A549 (cell line): ENCODE measurements around the gene SLC13A5. TPM values are rescaled to one million over a fixed set of nuclear protein-coding genes. Genes with fewer than 3 reads are reported as not detected.

ENCODE experiments used
- ATAC-seq, 2 experiments: fragments of 200-7000 bp in 1 of 2; fragments of >200 bp in 1 of 2; cut with Nextera tagmentation in 1 of 2; cut with Tn5 transposase in 1 of 2; 3 replicates each; pipeline versions ENCODE4 v1.8.0 to v1.9.1; 2018 to 2020; ENCODE audit warnings: mild to moderate bottlenecking in 1 of 2, moderate library complexity in 1 of 2
- CTCF ChIA-PET: fragments of 300-600 bp; sonication (Branson Sonifier 250); formaldehyde crosslinking; extraction: SDS; loops from one replicate; lab custom pipeline; 2021; ENCODE audit warnings: antibody characterized with exemption, inconsistent platforms; lab: Yijun Ruan, JAX
- POLR2A ChIA-PET: fragments of 350-600 bp; formaldehyde crosslinking; extraction: SDS; loops from one replicate; lab custom pipeline; 2021; ENCODE audit warnings: antibody characterized with exemption, inconsistent platforms; lab: Yijun Ruan, JAX
- DNase-seq, 2 experiments: peaks; one replicate each; pipeline versions ENCODE4 v3.0.0 to v3.0.0-alpha.2; 2011 to 2016; ENCODE audit warnings: low read depth in 1 of 2, low spot score in 1 of 2
- FAIRE-seq: peaks from 2 replicates; lab custom pipeline; 2011; peaks lifted over from hg19 to GRCh38; lab: Jason Lieb, UNC
- H3K27ac ChIP-seq, 2 experiments: fragments of >200 bp; sonication (Bioruptor Twin); formaldehyde crosslinking; 3 replicates each; pipeline ENCODE4 v1.5.1; 2016 to 2017
- H3K4me1 ChIP-seq: fragments of >200 bp; sonication (Bioruptor Twin); formaldehyde crosslinking; 3 replicates; pipeline ENCODE4 v1.6.1; 2016
- H3K4me2 ChIP-seq: fragments of >200 bp; sonication (Bioruptor Twin); formaldehyde crosslinking; 3 replicates; pipeline ENCODE4 v1.6.1; 2016
- H3K4me3 ChIP-seq: fragments of >200 bp; sonication (Bioruptor Twin); formaldehyde crosslinking; 3 replicates; pipeline ENCODE4 v1.5.1; 2016
- H3K9me3 ChIP-seq: fragments of >200 bp; sonication (Bioruptor Twin); formaldehyde crosslinking; 3 replicates; pipeline ENCODE4 v1.6.1; 2016
- BHLHE40 ChIP-seq: IDR thresholded peaks from 2 replicates; pipeline ENCODE4 v1.6.1; 2012; ENCODE audit warnings: low read depth, low read length, inconsistent platforms
- CBX8 ChIP-seq: fragments of 200-600 bp; sonication (generic); IDR thresholded peaks from 2 replicates; pipeline ENCODE4 v1.6.1; 2016
- CTCF ChIP-seq: fragments of >200 bp; sonication (Bioruptor Twin); formaldehyde crosslinking; IDR thresholded peaks from 3 replicates; pipeline ENCODE4 v1.5.1; 2016
- EHF ChIP-seq: fragments of 250-450 bp; sonication (Bioruptor Pico); IDR thresholded peaks from 2 replicates; pipeline ENCODE4 v1.5.0; 2020; ENCODE audit warnings: mild to moderate bottlenecking
- ELK1 ChIP-seq: fragments of 150-350 bp; IDR thresholded peaks from 2 replicates; pipeline ENCODE4 v1.6.1; 2014; ENCODE audit warnings: low read depth, mild to moderate bottlenecking, low read length
- ESRRA ChIP-seq: fragments of 150-350 bp; IDR thresholded peaks from 2 replicates; pipeline ENCODE4 v1.6.1; 2014; ENCODE audit warnings: mild to moderate bottlenecking, low read length, borderline replicate concordance
- FOXS1 ChIP-seq: fragments of 250-450 bp; sonication (Bioruptor Pico); IDR thresholded peaks from 2 replicates; pipeline ENCODE4 v1.5.0; 2020; ENCODE audit warnings: mild to moderate bottlenecking, moderate library complexity
- GATA3 ChIP-seq: IDR thresholded peaks from 2 replicates; pipeline ENCODE4 v1.6.1; 2012; ENCODE audit warnings: borderline replicate concordance
- HDAC2 ChIP-seq: fragments of 200-600 bp; sonication (generic); IDR thresholded peaks from 2 replicates; pipeline ENCODE4 v1.6.1; 2016
- HEYL ChIP-seq: fragments of 250-450 bp; sonication (Bioruptor Pico); IDR thresholded peaks from 2 replicates; pipeline ENCODE4 v1.8.0; 2021; ENCODE audit warnings: mild to moderate bottlenecking, moderate library complexity
- HMGXB4 ChIP-seq: fragments of 250-450 bp; sonication (Bioruptor Pico); IDR thresholded peaks from 2 replicates; pipeline ENCODE4 v1.5.0; 2021; ENCODE audit warnings: mild to moderate bottlenecking, moderate library complexity, borderline replicate concordance
- HOXA7 ChIP-seq: fragments of 250-450 bp; sonication (Bioruptor Pico); IDR thresholded peaks from 2 replicates; pipeline ENCODE4 v1.5.0; 2020; ENCODE audit warnings: mild to moderate bottlenecking, moderate library complexity
- HOXB13 ChIP-seq: fragments of 250-450 bp; sonication (Bioruptor Pico); IDR thresholded peaks from 2 replicates; pipeline ENCODE4 v1.5.0; 2020; ENCODE audit warnings: low read depth, mild to moderate bottlenecking, moderate library complexity
- KDM1A ChIP-seq: fragments of 200-600 bp; sonication (generic); IDR thresholded peaks from 2 replicates; pipeline ENCODE4 v1.6.1; 2016; ENCODE audit warnings: low read depth, mild to moderate bottlenecking
- KDM5A ChIP-seq: fragments of 200-600 bp; sonication (generic); IDR thresholded peaks from 2 replicates; pipeline ENCODE4 v1.6.1; 2016; ENCODE audit warnings: antibody characterized with exemption, mild to moderate bottlenecking
- MYC ChIP-seq: IDR thresholded peaks from 2 replicates; pipeline ENCODE4 v1.6.1; 2012; ENCODE audit warnings: mild to moderate bottlenecking, inconsistent platforms, low read length, improper control_type of control experiment, borderline replicate concordance
- PHF8 ChIP-seq: fragments of 200-600 bp; sonication (generic); IDR thresholded peaks from 2 replicates; pipeline ENCODE4 v1.6.1; 2016; ENCODE audit warnings: low read depth, mild to moderate bottlenecking, antibody characterized with exemption, moderate library complexity, borderline replicate concordance
- POLR2A ChIP-seq: IDR thresholded peaks from 2 replicates; pipeline ENCODE4 v1.6.1; 2012; ENCODE audit warnings: mild to moderate bottlenecking, low read length
- POLR2AphosphoS2 ChIP-seq: conservative IDR thresholded peaks from 2 replicates; pipeline ENCODE4 v1.6.1; 2012; ENCODE audit warnings: low read length, improper control_type of control experiment, inconsistent platforms
- SMC3 ChIP-seq: fragments of >200 bp; sonication (Bioruptor Twin); formaldehyde crosslinking; IDR thresholded peaks from 3 replicates; pipeline ENCODE4 v1.6.1; 2018; ENCODE audit warnings: inconsistent platforms
- TFCP2L1 ChIP-seq: fragments of 250-450 bp; sonication (Bioruptor Pico); IDR thresholded peaks from 2 replicates; pipeline ENCODE4 v1.5.0; 2021; ENCODE audit warnings: mild to moderate bottlenecking
- USF2 ChIP-seq: fragments of 450-650 bp; IDR thresholded peaks from 2 replicates; pipeline ENCODE4 v1.6.1; 2014; ENCODE audit warnings: antibody characterized with exemption
- ZFP36 ChIP-seq: fragments of 450-650 bp; IDR thresholded peaks from 2 replicates; pipeline ENCODE4 v1.6.1; 2014; ENCODE audit warnings: borderline replicate concordance; ENCODE audit not compliant: partially characterized antibody
- ZSCAN20 ChIP-seq: fragments of 250-450 bp; sonication (Bioruptor Pico); IDR thresholded peaks from 2 replicates; pipeline ENCODE4 v1.8.0; 2022; ENCODE audit warnings: mild to moderate bottlenecking, moderate library complexity
- WGBS: methylation state at CpG from one replicate; pipeline ENCODE4 v1.1.6; 2017; ENCODE audit errors: missing lambda C conversion rate; 5-methylcytosine and 5-hydroxymethylcytosine counted together
- polyA plus RNA-seq, 4 experiments: library from polyadenylated mRNA; depleted of rRNA in 3 of 4; stranded (reverse); fragments of >200 nt; fragmentation: RNase III in 1 of 4; extraction: RNeasy Plus Mini Kit Qiagen cat#74134 plus additional on column Dnase treatment in 1 of 4; gene quantifications; 2 replicates in 3 of 4; 3 replicates in 1 of 4; pipeline ENCODE4 v1.2.3, GENCODE V29; 2011 to 2017

The SLC13A5 gene
- polyA plus RNA-seq, 2 of the 4 experiments (the other 2 are of a cell fraction) = 0.15 to 0.26 TPM

GRCh38 chr17:6684881-6685767 lies 28.0 kb downstream of the SLC13A5 start:
- DNase-seq = no peak
- H3K4me2 ChIP-seq = no peak overlapping the region
- CTCF ChIA-PET = interaction anchor here (0.6 to 4.4 kb wide), 6 partner anchors 8 to 340 kb away, joined by 3 to 35 read pairs (median 4); no protein-coding TSS in a partner anchor
- H3K4me3 ChIP-seq = no peak overlapping the region
- POLR2A ChIA-PET = no interaction called here
- 51% methylated on average over 14 of the region's 14 CpGs for WGBS
- no peak for ATAC-seq
- H3K4me1 ChIP-seq = no peaks in the 10 kb centered on the region
- H3K9me3 ChIP-seq = no peaks in the 10 kb centered on the region
- no peak for FAIRE-seq
- no peak for TF ChIP-seq PHF8
- no peak for TF ChIP-seq ESRRA
- TF ChIP-seq KDM1A = no peak
- no peak for TF ChIP-seq KDM5A
- no peak for TF ChIP-seq HMGXB4
- no peak for TF ChIP-seq FOXS1
- no peak overlapping the region for H3K27ac ChIP-seq

- ChIA-PET POLR2A (no interaction called here), CTCF (interaction anchor here (0.6 to 4.4 kb wide), 8 partner anchors 9 to 341 kb away, joined by 3 to 35 read pairs (median 4); partner anchors contain the start of gene SLC13A5)
- no peak for ATAC-seq
- TF ChIP-seq POLR2AphosphoS2 (no peak), HOXB13 (no peak), CTCF (no peak), HEYL (CRISPR knock-in tag) (no peak), HMGXB4 (no peak), ELK1 (no peak), MYC (no peak), CBX8 (no peak), GATA3 (no peak), USF2 (no peak), HOXA7 (CRISPR knock-in tag) (no peak), ZFP36 (no peak), HDAC2 (no peak), EHF (CRISPR knock-in tag) (no peak), BHLHE40 (no peak), ZSCAN20 (CRISPR knock-in tag) (no peak), POLR2A (no peak), TFCP2L1 (CRISPR knock-in tag) (no peak), SMC3 (no peak)
- no peak overlapping the region for H3K27ac ChIP-seq
- no peak overlapping the region for H3K4me2 ChIP-seq
- DNase-seq = no peak
- H3K9me3 ChIP-seq = no peaks in the 10 kb centered on the region
- no peak overlapping the region for H3K4me3 ChIP-seq
- FAIRE-seq = no peak
- WGBS = 25% methylated on average over 7 of the region's 7 CpGs
- peaks cover under 1% of the 10 kb centered on the region; the same call in 2 of the 3 replicates for H3K4me1 ChIP-seq
These were observed 28.7 kb downstream of the SLC13A5 start for GRCh38 chr17:6684460-6684783.
